Spinal cord (tissue), 10 donors: ENCODE data around the gene DIP2C. TPM values are rescaled to one million over a fixed set of nuclear protein-coding genes. Genes with fewer than 3 reads are reported as not detected.

Experiments
- DNase-seq, 6 donors: peaks; one replicate each; pipeline versions ENCODE4 v3.0.0 to v3.0.0-alpha.2; 2013 to 2015; ENCODE audit warnings: low spot score in 6 of 6, low read depth in 4 of 6
- H3K27ac ChIP-seq: one replicate; pipeline ENCODE4 v1.5.1; 2013; ENCODE audit warnings: low read depth, low read length, control low read depth
- H3K27me3 ChIP-seq: one replicate; pipeline ENCODE4 v1.6.1; 2013; ENCODE audit warnings: low read length; ENCODE audit not compliant: control insufficient read depth, insufficient read depth
- H3K36me3 ChIP-seq: one replicate; pipeline ENCODE4 v1.6.1; 2013; ENCODE audit warnings: low read length; ENCODE audit not compliant: control insufficient read depth, insufficient read depth
- H3K4me1 ChIP-seq: one replicate; pipeline ENCODE4 v1.6.1; 2013; ENCODE audit warnings: low read length; ENCODE audit not compliant: control insufficient read depth, insufficient read depth
- H3K4me3 ChIP-seq: one replicate; pipeline ENCODE4 v1.5.1; 2013; ENCODE audit warnings: low read depth, low read length, control low read depth
- H3K9me3 ChIP-seq: one replicate; pipeline ENCODE4 v1.6.1; 2013; ENCODE audit warnings: low read length; ENCODE audit not compliant: control insufficient read depth, insufficient read depth
- WGBS: methylation state at CpG from one replicate; pipeline ENCODE4 v1.1.5; 2013; ENCODE audit warnings: missing lambda C conversion rate; ENCODE audit not compliant: insufficient coverage; 5-methylcytosine and 5-hydroxymethylcytosine counted together
- polyA plus RNA-seq, 2 donors: library from polyadenylated mRNA; unstranded; fragments of 120-200 nt; gene quantifications; one replicate each; pipeline ENCODE4 v1.2.1, GENCODE V29; 2013; ENCODE audit not compliant: insufficient read length in 2 of 2
- total RNA-seq, 2 donors: library from RNA; depleted of rRNA in 1 of 2; stranded (reverse); fragments of 120-200 nt in 1 of 2; fragments of >200 nt in 1 of 2; gene quantifications; one replicate each; pipeline versions ENCODE4 v1.2.3 to v1.2.4, GENCODE V29; 2013 to 2014
- donor health status: healthy.

DIP2C gene
- total and polyA plus RNA-seq, 4 donors: 15.4 to 36.3 (median 29.3) TPM

GRCh38 chr10:520402-520787 lies 169.1 kb downstream of the DIP2C start:
- 64% methylated on average over 5 of the region's 6 CpGs for WGBS
- H3K9me3 ChIP-seq: no peaks in the 10 kb centered on the region
- DNase-seq: no peak

GRCh38 chr10:519716-520401 lies 169.6 kb downstream of the DIP2C start:
- no peak overlapping the region for H3K27ac ChIP-seq
- peaks cover 46% of the 10 kb centered on the region for H3K4me1 ChIP-seq
- DNase-seq: no peak
- H3K9me3 ChIP-seq: no peaks in the 10 kb centered on the region
- 84% methylated on average over 17 of the region's 25 CpGs for WGBS
- no peak overlapping the region for H3K4me3 ChIP-seq
- H3K36me3 ChIP-seq: peaks cover 13% of the 10 kb centered on the region
- H3K27me3 ChIP-seq: no peaks in the 10 kb centered on the region

More at GRCh38 chr10:520402-520787, 169.1 kb downstream of the DIP2C start:
- H3K27ac ChIP-seq: no peak overlapping the region
- no peak overlapping the region for H3K4me3 ChIP-seq
- peaks cover 13% of the 10 kb centered on the region for H3K36me3 ChIP-seq
- no peaks in the 10 kb centered on the region for H3K27me3 ChIP-seq
- H3K4me1 ChIP-seq: peaks cover 46% of the 10 kb centered on the region

- DNase-seq: no peak
- Histone ChIP-seq H3K36me3 (peaks cover 13% of the 10 kb centered on the region), H3K9me3 (no peaks in the 10 kb centered on the region), H3K4me3 (no peak overlapping the region), H3K27ac (no peak overlapping the region), H3K4me1 (peaks cover 52% of the 10 kb centered on the region), H3K27me3 (no peaks in the 10 kb centered on the region)
- WGBS: 88% methylated on average over 14 of the region's 16 CpGs
These were observed 170.3 kb downstream of the DIP2C start for GRCh38 chr10:519055-519715.

GRCh38 chr10:517872-518475 lies 171.5 kb downstream of the DIP2C start:
- no peak overlapping the region for H3K27ac ChIP-seq
- WGBS: 65% methylated on average over 10 of the region's 15 CpGs
- H3K4me3 ChIP-seq: no peak overlapping the region
- no peaks in the 10 kb centered on the region for H3K27me3 ChIP-seq
- peaks cover 16% of the 10 kb centered on the region for H3K36me3 ChIP-seq
- H3K9me3 ChIP-seq: no peaks in the 10 kb centered on the region
- H3K4me1 ChIP-seq: peaks cover 58% of the 10 kb centered on the region
- no peak for DNase-seq

GRCh38 chr10:517241-517830 lies 172.1 kb downstream of the DIP2C start:
- no peaks in the 10 kb centered on the region for H3K27me3 ChIP-seq
- peaks cover 52% of the 10 kb centered on the region for H3K4me1 ChIP-seq
- peak in 1 of 6 donors; percentile 72 for DNase-seq
- H3K9me3 ChIP-seq: no peaks in the 10 kb centered on the region
- no peak overlapping the region for H3K4me3 ChIP-seq
- 29% methylated on average over 6 of the region's 11 CpGs for WGBS
- H3K27ac ChIP-seq: no peak overlapping the region
- peaks cover 16% of the 10 kb centered on the region for H3K36me3 ChIP-seq

- 87% methylated on average over 6 of the region's 10 CpGs for WGBS
- H3K9me3 ChIP-seq: no peaks in the 10 kb centered on the region
- DNase-seq: no peak
- peaks cover 16% of the 10 kb centered on the region for H3K36me3 ChIP-seq
- H3K4me1 ChIP-seq: peaks cover 48% of the 10 kb centered on the region
- H3K4me3 ChIP-seq: no peak overlapping the region
- H3K27me3 ChIP-seq: no peaks in the 10 kb centered on the region
- no peak overlapping the region for H3K27ac ChIP-seq
These were observed 172.7 kb downstream of the DIP2C start for GRCh38 chr10:516764-517163.

GRCh38 chr10:515674-516073 lies 173.8 kb downstream of the DIP2C start:
- H3K9me3 ChIP-seq: no peaks in the 10 kb centered on the region
- H3K27ac ChIP-seq: no peak overlapping the region
- WGBS: 74% methylated on average over 6 of the region's 8 CpGs
- no peaks in the 10 kb centered on the region for H3K27me3 ChIP-seq
- H3K4me1 ChIP-seq: peaks cover 53% of the 10 kb centered on the region
- H3K36me3 ChIP-seq: peaks cover 16% of the 10 kb centered on the region
- no peak for DNase-seq
- H3K4me3 ChIP-seq: no peak overlapping the region

- no peak overlapping the region for H3K4me3 ChIP-seq
- no peaks in the 10 kb centered on the region for H3K27me3 ChIP-seq
- H3K36me3 ChIP-seq: peaks cover 13% of the 10 kb centered on the region
- no peaks in the 10 kb centered on the region for H3K9me3 ChIP-seq
- peaks cover 65% of the 10 kb centered on the region for H3K4me1 ChIP-seq
- H3K27ac ChIP-seq: peak overlapping the region; percentile 10
- peak in 5 of 6 donors; percentile 66 to 91 (median 83) for DNase-seq
- 22% methylated on average over 22 of the region's 22 CpGs for WGBS
These were observed 175.3 kb downstream of the DIP2C start for GRCh38 chr10:514137-514671.

- H3K27me3 ChIP-seq: no peaks in the 10 kb centered on the region
- H3K36me3 ChIP-seq: peaks cover 9% of the 10 kb centered on the region
- H3K4me1 ChIP-seq: peaks cover 59% of the 10 kb centered on the region
- no peak overlapping the region for H3K4me3 ChIP-seq
- H3K9me3 ChIP-seq: no peaks in the 10 kb centered on the region
- H3K27ac ChIP-seq: no peak overlapping the region
- no peak for DNase-seq
- 100% methylated on average over 2 of the region's 18 CpGs for WGBS
These were observed 176.1 kb downstream of the DIP2C start for GRCh38 chr10:513393-513792.
